GM19193 (cell line): Measurements from ENCODE around the gene ARHGAP15.

ENCODE experiments used
- POLR2A ChIP-seq: IDR thresholded peaks from 4 replicates; pipeline ENCODE4 v1.6.1; 2011; ENCODE audit not compliant: insufficient read depth, insufficient read length; ENCODE audit errors: extremely low read depth

Gene ARHGAP15

GRCh38 chr2:143726151-143726845 lies 597.1 kb downstream of the ARHGAP15 start:
- TF ChIP-seq POLR2A, result no peak

DNA sequence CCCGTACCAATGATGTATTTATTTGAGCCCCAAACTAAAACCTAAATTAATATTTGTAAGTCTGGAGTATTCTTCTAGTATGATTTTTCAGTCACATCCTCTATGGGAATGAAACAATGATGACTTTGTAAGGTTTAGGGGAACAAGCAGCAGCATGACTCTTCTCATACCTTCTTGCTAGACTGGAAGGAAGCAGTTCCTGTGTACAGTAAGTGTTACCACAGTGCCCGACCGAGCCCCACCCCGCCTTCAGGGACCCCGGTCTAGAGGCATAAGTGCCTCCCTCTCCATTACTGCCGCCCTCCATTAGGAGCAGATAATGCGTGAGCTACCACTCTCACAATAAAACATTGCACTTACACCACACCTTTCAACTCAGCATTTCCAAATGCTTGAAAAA lies 599.3 kb downstream of the ARHGAP15 start:
- no peak for TF ChIP-seq POLR2A

DNA sequence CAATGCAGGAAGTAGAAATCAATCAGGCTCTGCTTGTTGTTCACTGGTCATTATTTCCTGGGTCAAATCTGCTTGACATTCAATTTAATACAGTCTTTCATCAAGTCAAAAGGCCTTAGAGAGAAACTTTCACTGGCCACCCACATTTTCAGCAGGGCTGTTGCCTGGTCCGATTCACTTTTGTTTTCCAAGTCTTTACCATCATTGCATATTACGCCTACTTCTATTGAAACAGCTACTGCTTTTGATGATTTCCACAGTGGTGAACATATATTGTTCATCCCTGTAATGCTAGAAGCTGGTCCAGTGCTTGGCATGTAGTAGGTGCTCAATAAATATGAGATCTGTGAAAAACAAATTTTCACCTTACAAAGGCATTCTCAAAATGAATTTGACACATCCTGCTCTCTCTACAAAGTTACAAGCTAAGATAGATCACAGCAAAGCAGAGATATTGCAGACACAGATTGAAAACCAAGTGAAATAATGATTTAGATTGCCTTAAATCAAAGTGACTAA lies 600.1 kb downstream of the ARHGAP15 start:
- TF ChIP-seq POLR2A, result no peak

DNA sequence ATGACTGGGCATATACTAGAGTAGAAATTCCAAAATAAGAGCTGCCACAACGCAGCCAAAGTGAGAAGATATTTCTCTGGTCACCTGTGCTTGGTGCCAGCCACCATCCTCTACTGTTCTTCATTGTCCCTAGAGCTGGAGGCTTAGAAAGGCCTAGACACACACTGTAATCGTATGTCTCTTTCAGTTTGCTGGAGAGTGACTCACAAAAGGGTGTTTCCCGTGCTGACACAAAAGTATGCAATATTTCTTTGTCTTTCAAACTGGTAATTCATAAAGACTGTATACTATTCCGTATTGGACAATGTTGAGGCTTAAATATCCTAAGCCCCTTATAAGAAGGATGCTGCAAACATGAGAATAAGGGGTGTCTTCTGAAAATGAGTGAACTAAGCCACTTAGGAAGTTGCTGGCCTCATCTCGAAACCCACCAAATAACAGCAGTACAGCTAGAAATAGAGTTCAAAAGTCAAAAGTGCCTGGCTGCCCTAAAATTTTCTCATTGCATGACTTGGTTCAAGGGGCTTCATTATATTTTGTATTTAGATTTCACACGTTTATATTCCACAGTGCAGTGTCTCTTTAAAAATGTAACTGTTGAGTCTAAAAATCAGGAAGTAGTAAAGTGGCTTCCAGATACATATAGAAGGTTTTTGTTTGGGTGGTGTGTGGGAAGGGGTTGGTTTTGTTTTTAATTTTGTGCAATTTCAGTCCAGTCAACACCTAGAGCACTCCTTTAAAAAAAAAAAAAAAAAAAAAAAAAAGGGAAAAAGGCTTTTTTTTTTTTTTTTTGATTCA lies 601.1 kb downstream of the ARHGAP15 start:
- no peak for TF ChIP-seq POLR2A

GRCh38 chr2:143730953-143731260 lies 601.7 kb downstream of the ARHGAP15 start:
- TF ChIP-seq POLR2A, result no peak

GRCh38 chr2:143732076-143732475 lies 602.9 kb downstream of the ARHGAP15 start:
- TF ChIP-seq POLR2A, result no peak

DNA sequence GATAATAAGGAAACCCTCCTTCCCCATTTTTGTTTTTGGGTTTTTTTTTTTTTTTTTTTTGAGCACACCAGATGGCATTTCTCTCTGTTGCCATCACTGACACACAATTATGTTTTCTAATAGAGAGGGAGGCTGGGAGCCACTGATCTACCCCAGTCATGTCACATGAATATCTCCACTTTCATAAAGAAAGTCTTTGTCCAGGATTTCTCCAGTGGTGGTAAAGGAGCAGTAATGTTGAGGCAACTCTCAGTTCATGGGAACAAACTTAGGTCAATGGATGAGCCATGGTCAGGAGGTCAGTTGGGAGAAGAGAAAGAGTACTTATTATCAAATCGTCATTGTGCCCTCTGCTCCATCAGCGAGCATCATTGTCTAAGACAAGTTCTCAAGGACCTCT lies 603.7 kb downstream of the ARHGAP15 start:
- no peak for TF ChIP-seq POLR2A

GRCh38 chr2:143734507-143734906 lies 605.3 kb downstream of the ARHGAP15 start:
- TF ChIP-seq POLR2A, result no peak

- TF ChIP-seq POLR2A, result no peak
Observed at GRCh38 chr2:143736904-143737303, 607.7 kb downstream of the ARHGAP15 start.

DNA sequence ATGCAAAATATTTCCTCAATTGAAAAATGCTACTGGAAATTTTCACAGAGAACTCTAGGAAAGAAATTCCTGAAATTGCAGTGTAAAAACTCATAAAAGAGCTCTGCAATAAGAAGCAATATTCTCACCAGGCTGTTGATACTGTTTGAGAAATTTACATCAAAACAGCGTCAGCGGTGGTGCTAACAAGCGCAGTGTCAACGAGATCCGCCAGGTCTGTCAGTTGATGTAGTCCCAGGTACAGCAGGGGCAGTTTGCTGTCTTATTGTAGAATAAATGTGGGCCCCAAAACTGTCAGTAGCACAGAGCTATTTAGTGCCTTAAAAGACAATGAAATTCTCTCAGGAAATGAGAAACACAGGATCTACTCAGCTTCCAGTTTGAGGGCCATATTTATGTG lies 611.2 kb downstream of the ARHGAP15 start:
- TF ChIP-seq POLR2A, result no peak

DNA sequence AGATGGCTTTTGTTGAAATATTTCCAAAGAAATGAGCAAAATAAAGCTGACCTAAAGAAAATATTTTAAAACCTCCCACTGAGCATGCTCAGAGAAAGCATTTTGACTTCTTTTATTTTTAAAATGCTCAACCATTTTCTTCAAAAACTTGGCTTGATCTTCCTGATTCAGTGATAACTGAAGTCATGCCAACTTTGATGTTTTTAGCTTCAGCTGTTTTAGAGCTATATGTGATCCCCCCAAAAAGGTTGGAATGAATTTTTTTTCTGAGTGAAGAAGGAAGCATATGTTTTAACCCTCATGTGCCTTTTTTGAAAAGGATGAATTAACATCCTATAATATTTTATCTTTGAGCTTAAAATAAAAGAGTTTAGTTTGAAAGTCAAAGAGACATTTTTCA lies 612.0 kb downstream of the ARHGAP15 start:
- TF ChIP-seq POLR2A, result no peak

GRCh38 chr2:143742581-143742980 lies 613.4 kb downstream of the ARHGAP15 start:
- no peak for TF ChIP-seq POLR2A

DNA sequence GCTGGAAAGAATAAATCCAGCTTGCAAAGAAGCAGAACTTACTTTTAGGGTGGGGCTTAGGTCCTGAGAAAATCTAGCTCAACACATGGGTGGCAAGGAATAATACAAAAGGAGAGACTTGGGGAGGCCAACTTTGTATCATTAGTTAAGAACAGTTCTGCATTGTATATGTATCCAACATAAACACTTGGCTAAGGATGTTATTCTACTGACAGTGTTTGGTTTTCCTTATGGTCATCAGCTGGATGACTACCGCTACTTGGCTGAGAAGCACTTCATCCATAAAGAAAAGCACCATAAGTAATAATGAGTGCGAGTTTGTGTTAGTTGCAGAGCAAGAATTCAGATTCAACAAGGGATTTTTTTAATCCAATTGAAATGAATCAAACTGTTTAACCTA lies 614.9 kb downstream of the ARHGAP15 start:
- TF ChIP-seq POLR2A, result no peak

GRCh38 chr2:143745060-143745459 lies 615.8 kb downstream of the ARHGAP15 start:
- no peak for TF ChIP-seq POLR2A

DNA sequence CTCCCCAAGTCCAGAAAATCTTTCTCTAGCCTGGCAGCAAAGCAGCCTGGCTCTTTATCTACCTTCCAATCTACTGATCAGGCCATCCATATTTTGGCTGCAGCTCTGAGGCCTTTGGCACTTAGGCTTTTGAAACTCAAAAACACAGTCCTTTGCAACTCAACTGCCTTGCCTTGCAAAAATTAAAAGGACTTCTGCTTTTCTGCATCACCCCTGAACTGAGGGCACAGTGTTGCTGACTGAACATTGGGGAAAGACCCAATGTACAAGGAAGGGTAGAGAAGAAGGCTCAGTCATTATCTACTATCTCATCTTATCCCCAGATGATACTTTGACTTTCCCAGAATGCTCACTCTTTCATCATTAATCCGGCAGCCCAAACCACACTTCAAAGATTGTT lies 625.5 kb downstream of the ARHGAP15 start:
- no peak for TF ChIP-seq POLR2A
